ENCODE results near the gene FAM222A. TPM values are rescaled to one million over a fixed set of nuclear protein-coding genes. Genes with fewer than 3 reads are reported as not detected.
A peak's percentile ranks its signal among the peaks of the same experiment; 100 is the strongest.

The FAM222A gene
- 0.71 TPM for polyA plus RNA-seq (2013, experiment 1 of 2; ENCODE audit: insufficient read length)
- polyA plus RNA-seq (2013, experiment 2 of 2; ENCODE audit: insufficient read length): 1.1 TPM

DNA sequence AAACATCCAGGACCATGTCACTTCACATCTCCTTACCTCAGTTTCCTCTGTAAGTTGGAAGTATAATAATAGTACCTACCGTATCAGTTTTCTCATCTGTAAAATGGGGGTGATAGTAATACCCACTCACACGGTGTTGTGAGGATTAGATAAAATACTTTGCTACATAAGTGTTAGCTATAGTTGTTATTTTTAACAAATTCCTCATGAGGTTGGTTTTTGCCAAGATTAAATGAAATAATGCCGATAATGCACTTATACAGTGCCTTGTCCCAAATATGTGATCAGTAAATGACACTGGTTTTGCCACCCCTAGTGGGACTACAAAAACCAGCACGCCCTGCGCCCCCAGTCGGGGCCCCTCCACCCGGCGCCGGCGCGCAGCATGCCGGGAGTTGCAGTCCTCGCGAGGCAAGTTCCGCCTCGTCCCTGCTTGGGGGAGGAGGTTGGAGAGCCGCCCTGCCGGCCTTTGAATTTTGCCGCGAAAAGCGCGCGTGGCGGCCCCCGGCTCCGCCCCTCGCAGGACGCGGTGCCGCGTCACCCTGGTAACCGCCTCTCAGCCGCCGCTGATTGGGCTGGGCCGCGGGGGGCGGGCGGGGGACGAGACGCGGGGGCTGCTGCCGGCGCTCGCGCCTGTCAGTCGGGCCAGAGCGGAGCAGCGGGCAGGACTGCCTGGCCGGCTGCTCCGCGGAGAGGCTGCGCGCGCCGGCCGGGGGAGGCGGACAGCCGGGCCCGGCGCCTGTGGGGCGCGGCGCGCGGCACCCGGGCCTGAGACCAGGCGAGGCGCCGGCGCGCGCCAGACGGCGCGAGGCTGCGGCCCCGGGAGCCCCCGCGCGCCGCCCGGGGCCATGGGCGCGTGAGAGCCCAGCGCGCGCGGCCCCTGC is at the start of gene FAM222A:
Gene FAM222A (plus strand): TSS at position 639 of the 884 bp plus-strand sequence. CDS start 30,322 bp downstream, outside the sequence.
- DNase-seq: peak; percentile 96

DNA sequence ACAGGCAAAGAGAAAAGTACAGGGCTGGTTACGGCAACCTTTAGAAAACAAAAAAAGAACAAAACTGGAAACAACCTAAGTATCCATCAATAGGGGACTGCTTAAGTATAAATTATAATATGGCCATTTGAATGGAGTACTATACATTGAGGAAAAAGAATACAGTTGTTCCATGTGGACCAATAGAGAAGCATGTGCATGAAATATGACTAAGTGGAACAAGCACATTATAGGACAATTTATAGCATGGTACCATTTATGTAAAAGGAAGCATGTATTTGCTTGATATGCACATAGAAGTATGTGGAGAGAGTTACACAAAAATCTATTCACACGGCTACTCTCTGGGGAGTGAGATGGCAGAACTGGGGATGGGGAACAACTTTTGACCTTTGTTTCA is 49.2 kb upstream of the FAM222A start:
- no peak for DNase-seq

DNA sequence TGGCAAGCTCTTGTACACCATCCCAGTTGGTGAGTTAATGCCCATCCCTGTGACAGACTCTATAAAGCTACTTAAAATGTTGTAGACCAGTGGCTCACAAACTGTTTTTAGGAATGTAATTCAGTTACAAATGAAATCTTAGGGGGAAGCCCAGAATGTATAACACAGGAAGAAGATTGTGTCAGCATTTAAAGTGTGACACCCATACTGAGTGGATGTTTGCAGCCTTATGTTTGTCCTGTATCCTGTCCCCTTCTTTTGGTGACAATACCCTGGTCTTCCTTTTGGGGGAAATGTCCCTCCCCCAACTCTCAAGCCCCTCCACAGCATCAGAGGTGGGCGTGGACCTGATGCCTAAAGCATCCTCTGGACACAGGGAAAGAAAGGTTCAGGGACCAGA is 47.6 kb upstream of the FAM222A start:
- DNase-seq: no peak

DNA sequence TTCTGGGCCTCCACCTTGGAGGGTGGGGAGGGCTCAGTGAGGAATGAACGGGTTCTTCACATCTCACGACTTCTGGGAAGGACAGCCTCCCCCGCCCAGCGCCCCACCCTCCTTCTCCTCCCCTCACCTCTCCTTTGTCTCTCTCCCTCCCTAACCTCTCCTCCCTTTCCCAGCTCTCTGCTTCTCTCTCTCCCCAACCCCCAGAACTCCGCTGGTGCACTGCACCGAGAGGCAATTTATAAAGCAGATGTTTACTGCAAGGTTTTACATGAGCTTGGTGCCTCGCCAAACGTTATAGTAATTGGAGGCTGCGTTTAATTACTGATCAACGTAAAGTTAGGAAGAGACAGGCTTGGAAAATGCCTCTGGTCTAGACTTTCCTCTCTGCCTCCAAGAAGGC is 42.9 kb upstream of the FAM222A start:
- DNase-seq: no peak

DNA sequence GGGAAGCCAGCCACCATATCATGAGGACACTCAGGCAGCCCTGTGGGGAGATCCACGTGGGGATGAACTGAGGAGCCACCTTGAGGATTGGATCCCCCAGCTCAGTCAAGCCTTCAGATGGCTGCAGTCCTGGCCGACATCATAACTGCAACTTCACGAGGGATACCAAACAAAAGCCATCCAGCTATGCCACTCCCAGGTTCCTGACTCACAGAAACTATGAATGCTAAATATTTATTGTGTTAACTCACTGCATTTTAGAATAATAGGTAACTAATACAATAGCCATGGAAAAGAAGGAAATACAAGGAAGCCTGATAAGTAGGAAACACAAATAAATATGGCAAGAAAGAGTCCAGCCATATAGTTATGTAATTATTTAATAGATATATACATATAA is 42.1 kb upstream of the FAM222A start:
- no peak for DNase-seq

DNA sequence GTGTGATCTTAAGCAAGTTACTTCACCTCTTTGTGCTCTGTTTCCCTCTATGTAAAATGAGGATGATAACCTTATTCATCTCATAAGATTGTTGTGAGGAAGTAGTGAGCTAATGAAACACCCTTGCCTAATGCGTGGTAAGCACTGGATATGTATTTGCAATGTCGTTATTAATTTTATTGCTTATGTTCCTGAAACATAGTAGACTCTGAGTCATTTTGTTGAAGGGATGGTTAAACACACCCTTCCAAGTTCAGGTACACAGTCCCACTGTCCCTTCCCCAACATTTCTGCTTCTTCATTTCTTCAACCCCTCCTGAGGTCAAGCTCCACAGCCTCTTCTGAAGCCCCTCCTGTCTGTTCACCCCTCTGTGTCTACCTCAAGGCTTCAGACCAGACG is 40.2 kb upstream of the FAM222A start:
- no peak for DNase-seq

DNA sequence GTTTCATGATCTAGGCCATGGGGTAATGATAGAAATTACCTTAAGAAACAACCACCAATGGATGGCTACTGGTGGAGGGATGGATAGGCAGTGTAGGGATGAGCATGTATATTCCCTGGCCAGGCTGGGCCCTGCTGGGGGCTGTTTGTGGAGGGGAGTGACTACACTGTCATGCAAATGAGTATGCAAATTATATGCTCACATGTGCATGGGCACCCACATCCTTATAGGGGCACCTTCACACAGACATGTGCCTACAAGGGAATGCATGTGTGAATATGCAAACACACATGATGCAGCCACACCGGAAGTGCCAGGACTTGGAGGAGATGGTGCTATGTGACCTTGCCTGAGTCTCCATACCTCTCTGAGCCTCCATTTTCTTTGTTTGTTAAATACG is 39.7 kb upstream of the FAM222A start:
- no peak for DNase-seq

DNA sequence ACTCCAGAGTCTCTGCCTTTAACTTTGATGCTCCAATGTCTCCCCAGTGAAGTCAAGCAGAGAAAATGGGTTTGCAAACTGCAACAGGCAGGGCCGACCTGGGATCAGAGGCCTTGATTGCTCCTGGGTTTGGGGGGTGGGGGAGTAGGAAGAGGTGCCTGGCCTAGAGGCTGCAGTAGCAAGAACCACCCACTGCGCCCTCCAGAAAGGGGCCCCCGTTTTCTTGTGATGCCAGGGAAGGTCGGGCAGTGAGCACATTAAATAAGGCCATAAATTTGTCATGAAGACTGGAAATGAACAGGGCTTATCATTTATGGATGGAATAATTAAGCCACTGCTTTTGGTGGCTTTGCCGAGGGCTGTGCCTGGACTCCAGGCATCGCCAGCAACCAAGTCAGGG is 38.2 kb upstream of the FAM222A start:
- DNase-seq: no peak

DNA sequence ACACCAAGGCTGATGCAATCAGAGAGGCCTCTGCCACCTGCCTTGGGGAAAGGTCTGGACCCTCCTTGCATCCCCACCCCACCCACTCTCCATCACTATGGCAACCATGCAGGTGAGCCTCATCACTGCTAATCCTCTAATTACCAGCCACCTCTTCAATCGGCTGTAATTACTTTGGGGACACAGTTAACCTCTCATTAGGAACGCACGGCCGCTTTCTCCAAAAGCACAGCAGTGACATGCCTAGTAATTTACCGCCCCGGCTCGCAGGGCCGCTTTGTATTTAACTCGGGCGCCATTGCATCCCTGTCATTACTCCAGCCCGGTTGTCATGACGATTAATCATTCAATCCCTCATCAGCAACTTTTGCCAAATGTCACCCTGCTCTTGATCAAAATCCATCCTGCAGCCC is 36.3 kb upstream of the FAM222A start:
- no peak for DNase-seq

DNA sequence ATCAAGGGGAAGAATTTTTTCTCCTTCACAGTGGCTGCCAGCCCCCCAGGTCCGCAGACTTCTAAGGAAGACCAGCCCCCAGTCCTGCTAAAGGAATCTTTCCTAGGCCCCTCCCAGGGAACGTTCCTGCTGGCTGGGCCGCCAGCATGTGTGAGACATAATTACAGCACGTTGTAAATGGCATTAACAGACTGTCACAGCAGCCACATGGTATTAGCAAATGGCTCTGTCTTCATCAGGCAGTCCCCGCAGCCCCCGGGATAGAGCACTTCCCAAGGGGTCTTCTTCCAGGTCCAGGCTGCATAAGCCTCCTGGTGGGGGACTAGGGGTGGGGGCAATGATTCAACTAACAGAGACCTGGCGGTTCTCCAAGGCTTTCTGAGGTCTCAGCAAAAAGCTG is 34.9 kb upstream of the FAM222A start:
- DNase-seq: no peak

DNA sequence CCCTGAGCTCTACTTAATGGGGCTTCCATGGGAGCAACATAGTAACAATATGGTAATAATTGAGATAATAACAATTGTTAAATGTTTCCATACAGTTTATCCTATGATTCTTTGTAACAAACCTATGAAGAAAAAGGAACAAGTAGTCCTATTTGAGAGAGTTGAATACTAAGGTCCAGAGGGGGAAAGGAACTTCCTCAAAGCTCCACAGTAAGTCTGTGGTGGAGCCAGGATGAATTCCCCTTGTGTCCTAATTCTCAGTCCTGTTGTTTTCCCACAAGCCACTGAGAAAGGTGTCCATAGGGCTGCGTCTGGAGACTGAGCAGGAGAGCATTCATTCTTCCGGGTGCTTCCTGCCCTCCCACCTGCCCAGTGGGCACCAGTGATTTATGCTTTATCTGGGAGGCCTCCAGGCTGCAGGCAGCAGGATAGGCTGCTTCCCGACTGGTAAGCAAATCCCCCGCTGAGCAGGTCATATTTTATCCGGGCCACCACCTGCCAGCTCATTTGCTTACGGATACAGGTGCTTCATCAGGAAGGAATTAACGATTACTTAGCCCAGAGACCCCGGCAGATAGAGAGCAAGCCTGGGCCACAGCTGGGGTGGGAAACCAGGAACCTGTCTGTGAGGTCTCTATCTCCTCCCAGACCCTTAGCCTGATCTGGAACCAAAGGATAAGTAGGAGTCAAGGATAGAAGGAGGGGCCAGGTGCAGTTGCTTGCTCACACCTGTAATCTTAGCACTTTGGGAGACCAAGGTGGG is 33.9 kb upstream of the FAM222A start:
- DNase-seq: no peak

DNA sequence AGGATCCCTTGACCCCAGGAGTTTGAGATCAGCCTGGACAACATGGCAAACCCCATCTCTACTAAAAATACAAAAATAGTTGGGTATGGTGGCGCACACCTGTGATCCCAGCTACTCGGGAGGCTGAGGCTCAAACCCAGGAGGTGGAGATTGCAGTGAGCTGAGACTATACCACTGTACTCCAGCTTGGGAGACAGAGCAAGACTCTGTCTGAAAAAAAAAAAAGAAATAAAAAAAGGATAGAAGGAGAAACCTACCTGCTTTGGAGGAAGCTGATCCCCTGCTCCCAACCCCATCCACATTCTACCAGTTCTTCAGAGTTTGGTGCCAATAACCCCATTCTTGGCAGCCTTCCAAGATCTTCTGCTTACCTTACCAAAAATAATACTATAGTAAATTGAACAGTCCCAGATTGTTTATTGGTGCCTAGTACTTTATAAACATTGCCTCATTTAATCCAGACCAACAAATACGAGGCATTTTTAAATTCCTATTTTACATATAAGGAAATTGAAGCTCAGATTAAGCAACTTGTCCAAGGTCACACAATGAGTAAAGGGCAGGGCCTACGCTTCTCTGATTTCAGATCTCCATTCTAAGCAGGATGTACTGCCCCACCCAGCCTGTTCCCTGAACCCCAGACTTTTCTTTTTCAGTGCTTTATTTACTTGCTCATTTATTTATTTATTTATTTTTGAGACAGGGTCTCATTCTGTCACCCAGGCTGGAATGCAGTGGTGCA is 33.2 kb upstream of the FAM222A start:
- DNase-seq: no peak

DNA sequence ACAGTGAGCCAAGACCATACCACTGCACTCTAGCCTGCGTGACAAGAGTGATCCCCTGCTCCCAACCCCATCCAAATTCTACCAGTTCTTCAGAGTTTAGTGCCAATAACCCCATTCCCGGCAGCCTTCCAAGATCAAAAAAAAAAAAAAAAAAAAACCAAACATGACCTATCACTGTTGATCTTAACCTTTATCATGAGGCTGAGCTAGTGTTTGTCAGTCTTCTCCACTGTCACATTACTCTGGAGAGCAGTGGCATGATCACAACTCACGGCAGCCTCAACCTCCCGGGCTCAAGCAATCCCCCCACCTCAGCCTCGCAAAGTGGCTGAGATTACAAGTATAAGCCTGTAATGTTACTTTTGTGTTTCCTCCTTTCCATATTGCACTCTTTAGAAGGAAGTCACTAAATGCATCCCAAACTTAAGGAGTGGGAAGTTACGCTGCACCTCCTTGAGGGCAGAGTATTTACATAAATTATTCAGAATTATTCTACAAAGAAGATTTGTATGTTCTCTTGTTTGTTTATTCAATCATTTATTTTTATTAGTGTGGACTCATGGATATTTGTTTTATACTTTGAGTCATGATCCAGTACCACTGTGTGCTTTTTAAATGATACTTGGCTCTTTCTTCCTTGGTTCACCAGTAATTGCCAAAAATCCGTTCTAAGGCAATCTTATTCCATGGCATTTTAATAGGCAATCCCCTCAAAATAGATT is 31.5 kb upstream of the FAM222A start:
- DNase-seq: no peak

DNA sequence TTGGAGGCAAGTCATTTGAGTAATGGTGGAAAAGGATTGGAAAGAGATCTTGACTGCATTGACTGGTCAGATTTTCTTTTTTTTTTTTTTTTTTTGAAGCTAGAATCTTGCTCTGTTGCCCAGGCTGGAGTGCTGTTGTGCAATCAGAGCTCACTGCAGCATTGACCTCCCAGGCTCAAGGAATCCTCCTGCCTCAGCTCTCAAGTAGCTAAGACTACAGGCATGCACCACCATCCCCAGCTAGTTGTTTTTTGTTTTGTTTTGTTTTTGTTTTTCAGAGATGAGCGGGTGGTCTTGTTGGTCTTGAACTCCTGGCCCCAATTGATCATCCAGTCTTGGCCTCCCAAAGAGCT is 30.9 kb upstream of the FAM222A start:
- no peak for DNase-seq

DNA sequence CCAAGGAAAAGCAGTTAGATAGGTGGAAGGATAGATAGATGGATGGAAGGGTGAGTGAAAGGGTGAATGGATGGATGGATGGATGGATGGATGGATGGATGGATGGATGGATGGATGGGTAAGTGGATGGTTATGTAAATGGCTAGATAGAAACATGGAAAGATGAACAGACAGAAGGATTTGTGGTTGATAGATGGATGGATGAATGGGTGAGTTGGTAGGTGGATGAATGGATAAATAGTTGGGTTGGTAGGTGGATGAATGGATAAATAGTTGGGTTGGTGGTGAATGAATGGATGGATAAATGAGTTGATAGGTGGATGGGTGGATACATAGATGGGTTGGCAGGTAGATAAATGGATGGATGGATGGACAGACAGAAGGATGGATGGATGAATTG is 30.3 kb upstream of the FAM222A start:
- no peak for DNase-seq

DNA sequence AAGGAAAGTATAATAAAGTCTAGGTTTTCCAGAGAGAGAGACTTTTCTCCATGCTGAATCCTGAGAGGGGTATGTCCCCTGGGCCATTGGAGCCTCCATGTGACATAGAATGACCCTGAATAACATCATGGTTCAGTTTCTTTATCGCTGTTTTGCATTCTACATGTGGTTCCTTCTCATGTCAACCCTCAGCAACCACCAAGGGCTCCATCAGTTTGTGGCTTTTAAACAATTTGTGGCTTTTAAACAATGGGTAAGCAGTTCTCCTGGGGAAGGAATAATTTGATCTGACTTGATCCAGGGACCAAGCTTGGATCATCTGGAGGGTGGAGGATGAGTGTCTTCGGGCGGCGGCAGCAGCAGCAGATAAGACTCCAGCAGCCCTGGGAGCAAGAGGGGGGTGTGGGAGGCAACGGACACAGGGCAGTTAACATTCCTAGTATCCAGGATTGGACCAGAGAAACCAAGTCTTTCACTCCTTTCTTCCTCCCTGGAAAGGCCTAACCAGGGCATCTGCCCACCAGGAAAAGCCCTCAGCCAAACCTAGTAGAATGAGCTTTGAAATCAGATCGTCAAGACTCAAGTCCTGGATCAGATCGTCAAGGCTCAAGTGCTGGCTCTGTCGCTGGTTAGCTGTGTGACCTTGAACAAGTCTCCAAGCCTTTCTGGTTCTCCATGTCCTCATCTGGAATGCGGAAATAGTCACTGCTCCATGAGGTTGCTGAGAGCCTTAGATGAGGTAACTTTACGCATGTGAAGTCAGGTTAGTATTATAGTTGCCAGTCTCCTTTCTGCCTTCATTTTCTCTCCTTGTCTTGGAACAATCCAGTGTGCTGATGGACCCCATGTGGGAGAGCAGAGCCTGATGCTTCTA is 27.8 kb upstream of the FAM222A start:
- DNase-seq: no peak

DNA sequence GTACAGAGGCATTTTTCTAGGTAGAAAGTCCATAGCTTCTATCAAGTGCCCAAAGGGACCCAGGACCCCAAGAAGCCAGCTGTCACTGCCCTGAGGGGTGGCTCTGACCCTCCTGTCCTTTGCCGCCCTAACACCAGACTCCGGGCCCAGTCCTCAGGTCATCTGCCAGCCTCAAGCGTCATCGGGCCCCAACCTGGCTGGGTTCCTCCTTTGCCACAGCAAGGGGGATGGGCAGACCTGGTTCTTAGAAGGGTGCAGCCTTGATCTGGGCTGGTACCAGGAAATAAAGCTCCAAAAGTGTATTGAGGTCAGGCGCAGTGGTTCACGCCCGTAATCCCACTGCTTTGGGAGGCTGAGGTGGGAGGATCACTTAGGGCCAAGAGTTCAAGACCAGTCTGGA is 27.1 kb upstream of the FAM222A start:
- DNase-seq: no peak

DNA sequence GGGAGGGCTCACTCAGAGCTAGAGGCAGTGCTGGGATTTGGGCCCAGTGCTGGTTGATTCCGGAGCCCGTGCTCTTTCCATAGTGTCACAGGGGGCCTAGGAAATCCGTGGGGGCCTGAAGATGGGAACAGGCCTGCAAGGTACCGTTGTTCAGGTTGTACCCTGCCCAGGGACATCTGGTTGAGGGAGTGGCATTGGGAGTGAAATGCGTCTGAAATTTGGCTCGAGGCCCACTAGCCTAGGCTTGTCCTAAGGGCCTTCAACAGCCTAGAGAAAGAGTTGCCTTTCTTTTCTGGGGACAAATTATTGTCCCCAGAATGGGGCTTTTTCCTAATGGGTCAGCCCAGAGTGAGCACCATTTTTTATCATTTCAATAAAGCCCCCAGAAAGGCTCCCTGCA is 26.4 kb upstream of the FAM222A start:
- DNase-seq: no peak

DNA sequence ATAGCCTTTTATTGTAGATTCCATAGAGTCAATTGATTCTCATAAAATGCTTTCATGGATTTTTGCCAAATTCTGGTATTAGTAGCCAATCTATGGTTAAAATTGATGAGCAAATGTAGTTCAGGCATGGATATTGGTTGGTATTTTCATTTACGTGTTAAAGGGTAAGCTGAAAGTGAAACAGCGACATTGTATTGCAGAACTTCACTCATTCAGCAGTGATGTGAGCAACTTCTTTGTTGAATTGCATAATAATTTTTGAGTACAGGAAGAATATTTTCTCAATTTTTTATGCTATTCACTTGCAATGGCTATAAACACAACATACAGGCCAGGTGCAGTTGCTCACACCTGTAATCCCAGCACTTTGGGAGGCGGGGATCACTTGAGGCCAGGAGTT is 24.2 kb upstream of the FAM222A start:
- no peak for DNase-seq

DNA sequence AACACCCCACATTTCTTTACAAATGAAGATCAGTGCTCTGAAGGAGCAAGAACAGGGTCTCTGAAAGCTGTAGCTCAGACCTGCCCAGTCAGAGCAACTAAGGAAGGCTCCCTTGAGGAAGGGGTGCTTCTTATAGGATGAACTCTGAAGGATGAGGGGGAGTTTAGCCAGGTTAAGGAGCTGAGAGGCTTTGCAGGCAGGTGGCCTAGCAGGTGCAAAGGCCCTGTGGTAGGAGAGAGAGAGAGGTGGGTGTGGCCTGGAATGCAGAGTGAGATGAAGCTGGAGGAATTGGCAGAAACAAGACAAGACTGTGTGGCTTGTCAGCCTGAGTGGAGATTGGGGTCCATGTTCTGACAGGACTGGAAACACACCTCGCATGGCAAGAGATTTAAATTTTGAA is 20.5 kb upstream of the FAM222A start:
- DNase-seq: no peak
